Activated CD4-positive, alpha-beta T cell treated with anti-CD3 and anti-CD28 coated beads, Interleukin-2, amount 50 U/mL, for 1 hour (primary cell): ENCODE results near the gene AGRN.

Source experiments
- DNase-seq: peaks from one replicate; pipeline ENCODE4 v3.0.0-alpha.2; 2020

The AGRN gene

DNA sequence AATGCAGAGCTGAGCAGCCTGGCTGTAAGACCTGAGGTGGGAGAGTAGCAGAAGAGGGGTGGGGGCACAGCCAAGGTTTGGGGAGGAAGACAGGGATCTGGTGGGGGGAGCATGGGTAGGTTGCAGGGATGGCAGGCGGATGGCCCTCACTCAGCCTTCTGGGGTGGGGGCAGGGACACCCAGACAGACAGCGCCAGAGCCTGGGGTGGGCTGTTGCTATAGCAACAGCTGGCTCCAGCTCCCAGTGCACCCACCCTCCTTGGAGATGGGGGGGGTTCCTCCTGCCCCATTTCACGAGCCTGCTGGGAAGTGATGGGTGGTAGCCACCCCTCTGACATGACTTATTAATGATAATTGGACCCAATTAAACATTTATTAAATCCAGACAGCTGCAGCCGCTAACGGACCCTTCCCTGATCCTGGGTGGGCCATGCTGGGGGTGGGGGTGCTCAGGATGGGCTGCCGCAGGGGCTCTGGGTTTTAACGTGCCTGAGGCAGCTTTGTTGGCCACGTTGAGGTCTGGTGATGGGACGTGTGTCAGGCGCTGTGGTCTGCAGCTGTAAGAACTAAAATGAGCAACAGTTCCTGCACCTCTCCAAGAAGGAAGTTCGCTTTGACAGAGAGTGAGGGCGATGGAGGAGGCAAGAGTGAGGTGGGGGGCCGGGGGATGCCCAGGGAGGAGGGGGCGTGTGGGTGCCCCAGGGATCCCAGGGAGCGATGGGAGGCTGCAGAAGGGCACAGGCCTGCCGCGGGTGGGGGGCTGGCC lies 19.4 kb downstream of the AGRN start:
- no peak for DNase-seq

GRCh38 chr1:1040004-1040991 lies 20.4 kb downstream of the AGRN start:
- peak; percentile 81 for DNase-seq

DNA sequence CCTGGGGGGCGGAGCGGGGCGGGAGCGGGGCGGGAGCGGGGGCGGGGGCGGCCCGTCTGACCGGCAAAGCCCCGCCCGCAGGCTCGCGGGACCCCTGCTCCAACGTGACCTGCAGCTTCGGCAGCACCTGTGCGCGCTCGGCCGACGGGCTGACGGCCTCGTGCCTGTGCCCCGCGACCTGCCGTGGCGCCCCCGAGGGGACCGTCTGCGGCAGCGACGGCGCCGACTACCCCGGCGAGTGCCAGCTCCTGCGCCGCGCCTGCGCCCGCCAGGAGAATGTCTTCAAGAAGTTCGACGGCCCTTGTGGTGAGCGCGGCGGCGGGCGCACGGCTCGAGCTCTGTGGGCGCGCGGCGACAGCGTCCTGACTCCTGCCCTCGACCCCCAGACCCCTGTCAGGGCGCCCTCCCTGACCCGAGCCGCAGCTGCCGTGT lies 21.2 kb downstream of the AGRN start:
- DNase-seq, result no peak

GRCh38 chr1:1041873-1042272 lies 22.0 kb downstream of the AGRN start:
- DNase-seq, result no peak

DNA sequence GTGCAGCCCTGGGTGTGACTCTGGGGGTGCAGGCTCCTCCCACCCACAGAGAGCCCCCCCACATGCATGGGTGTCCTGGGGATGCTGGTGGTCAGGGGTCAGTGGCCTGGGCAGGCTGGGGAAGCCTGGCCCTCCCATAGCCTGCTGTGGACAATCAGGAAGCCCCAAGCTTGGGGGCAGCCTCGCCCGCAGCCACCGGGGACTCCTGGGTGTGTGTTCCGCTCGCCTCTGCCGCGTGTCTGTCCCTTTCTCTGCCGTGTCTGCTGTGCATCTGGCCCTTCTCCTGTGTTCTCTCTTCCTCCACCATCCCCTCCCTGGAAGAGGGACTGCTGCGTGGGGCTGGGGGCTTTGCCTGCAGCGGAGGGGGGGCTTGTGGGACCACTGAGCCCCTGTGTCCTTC lies 22.9 kb downstream of the AGRN start:
- DNase-seq, result no peak

DNA sequence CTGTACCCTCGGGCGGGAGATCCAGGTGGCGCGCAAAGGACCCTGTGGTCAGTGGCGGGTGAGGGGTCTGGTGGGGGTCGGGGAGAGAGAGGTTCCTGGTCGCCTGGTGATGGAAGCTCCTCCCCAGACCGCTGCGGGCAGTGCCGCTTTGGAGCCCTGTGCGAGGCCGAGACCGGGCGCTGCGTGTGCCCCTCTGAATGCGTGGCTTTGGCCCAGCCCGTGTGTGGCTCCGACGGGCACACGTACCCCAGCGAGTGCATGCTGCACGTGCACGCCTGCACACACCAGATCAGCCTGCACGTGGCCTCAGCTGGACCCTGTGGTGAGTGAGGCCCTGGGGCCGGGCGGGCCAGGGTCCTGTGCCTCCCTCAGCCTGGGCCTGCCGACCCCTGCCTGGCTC lies 23.5 kb downstream of the AGRN start:
- DNase-seq, result no peak

DNA sequence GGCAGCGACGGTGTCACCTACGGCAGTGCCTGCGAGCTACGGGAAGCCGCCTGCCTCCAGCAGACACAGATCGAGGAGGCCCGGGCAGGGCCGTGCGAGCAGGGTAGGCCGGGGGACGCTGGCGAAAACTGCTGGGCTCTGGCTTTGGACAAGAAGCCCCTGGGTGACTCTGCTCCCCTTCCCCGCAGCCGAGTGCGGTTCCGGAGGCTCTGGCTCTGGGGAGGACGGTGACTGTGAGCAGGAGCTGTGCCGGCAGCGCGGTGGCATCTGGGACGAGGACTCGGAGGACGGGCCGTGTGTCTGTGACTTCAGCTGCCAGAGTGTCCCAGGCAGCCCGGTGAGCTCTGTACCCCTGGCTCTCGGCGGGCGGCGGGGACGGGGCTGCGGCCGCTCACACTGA lies 24.0 kb downstream of the AGRN start:
- DNase-seq, result no peak

DNA sequence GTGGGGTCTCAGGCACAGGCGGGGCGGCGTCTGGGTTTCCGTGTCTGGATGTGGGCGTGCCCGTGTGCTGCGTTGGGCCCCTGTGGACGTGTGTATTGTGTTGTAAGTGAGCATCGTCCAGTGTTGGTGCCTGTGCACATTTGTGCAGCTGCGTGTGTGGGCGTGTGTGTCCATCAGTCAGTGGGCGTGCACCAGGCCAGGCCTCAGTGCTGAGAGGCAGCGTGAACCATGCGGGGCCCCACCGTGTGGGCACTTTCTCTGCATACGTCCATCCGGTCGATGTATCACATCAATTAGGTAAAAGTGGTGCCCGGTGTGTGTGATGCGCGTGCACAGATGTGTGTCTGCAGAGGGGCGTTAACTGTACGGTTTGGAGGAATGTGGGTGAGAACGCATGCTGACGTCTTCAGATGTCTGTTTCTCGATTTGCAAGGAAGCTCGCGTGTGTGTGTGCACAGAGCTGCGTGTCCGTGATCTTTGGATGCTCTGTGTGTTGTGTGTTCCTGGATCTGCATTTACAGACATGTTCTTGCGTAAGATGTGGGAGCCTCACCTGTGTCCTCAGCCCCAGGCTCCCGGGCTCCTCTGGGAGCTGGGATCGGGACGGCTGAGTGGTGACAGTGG lies 24.6 kb downstream of the AGRN start:
- no peak for DNase-seq

GRCh38 chr1:1045129-1045528 lies 25.2 kb downstream of the AGRN start:
- no peak for DNase-seq

- DNase-seq, result no peak
Observed at GRCh38 chr1:1046243-1046642, 26.3 kb downstream of the AGRN start.

- no peak for DNase-seq
Observed at GRCh38 chr1:1046767-1047166, 26.8 kb downstream of the AGRN start.

DNA sequence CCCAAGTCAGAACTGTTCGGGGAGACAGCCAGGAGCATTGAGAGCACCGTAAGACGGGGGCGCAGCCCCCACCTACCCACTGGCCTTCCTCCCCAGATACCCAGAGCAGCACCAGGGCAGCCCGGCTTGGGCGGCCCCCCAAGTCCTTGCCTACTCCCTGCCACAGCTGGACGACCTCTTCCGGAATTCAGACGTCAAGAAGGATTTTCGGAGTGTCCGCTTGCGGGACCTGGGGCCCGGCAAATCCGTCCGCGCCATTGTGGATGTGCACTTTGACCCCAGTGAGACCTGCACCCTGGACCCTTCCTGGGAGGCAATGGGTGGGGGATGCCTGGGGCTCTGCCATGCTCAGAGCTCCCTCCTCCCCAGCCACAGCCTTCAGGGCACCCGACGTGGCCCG lies 27.5 kb downstream of the AGRN start:
- no peak for DNase-seq

GRCh38 chr1:1047963-1048362 lies 28.0 kb downstream of the AGRN start:
- no peak for DNase-seq

GRCh38 chr1:1048765-1049164 lies 28.8 kb downstream of the AGRN start:
- no peak for DNase-seq

- DNase-seq, result no peak
Observed at GRCh38 chr1:1049318-1050165, 29.6 kb downstream of the AGRN start.

DNA sequence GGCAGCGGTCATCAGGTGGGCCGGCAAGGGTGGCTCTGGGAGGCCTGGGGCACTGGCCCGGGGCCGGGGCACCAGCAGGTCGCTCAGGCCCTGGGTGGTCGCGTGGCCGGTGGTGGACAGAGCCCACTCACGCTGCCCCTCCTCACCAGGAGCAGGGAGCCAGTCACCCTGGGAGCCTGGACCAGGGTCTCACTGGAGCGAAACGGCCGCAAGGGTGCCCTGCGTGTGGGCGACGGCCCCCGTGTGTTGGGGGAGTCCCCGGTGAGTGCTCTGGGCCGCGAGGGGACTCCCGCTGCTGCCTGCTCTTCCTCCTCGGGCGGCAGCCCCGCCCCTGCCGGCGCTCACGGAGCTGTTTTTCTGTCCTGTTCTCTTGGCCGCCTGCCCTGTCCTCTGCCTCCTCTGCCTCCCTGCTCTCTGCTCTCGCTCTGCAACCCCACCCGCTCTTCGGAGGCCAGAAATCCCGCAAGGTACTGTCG lies 30.7 kb downstream of the AGRN start:
- no peak for DNase-seq

GRCh38 chr1:1051127-1051810 lies 31.3 kb downstream of the AGRN start:
- DNase-seq, result no peak

DNA sequence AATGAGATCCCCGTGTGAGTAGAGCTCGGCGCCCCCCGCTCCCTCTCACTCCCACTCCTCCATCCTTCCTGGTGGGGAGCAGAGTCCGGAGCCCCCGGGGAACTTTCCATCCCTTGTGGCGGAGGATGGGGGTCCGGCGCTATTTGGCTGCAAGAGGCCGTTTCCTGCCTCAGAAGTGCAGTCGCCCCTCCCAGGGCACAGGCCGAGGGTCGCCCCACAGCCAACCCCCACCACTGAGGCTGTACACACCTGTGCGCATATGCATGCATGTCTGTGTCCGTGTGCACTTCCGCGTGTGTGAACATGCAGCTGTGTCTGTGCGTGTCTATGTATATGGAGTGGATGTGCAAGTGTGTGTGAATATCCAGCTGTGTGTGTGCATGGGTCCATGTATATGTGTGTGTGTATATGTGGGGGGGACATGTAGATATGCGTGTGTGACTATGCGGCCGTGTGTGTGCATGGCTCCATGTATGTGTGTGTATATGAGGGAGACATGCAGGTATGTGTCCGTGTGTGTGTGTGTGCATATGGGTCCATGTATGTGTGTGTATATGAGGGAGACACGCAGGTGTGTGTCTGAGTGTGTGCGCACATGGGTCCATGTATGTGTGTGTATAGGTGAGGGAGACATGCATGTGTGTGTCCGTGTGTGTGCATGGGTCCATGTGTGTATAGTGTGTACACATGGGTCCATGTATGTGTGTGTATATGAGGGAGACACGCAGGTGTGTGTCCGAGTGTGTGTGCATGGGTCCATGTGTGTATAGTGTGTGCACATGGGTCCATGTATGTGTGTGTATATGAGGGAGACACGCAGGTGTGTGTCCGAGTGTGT lies 32.3 kb downstream of the AGRN start:
- no peak for DNase-seq

DNA sequence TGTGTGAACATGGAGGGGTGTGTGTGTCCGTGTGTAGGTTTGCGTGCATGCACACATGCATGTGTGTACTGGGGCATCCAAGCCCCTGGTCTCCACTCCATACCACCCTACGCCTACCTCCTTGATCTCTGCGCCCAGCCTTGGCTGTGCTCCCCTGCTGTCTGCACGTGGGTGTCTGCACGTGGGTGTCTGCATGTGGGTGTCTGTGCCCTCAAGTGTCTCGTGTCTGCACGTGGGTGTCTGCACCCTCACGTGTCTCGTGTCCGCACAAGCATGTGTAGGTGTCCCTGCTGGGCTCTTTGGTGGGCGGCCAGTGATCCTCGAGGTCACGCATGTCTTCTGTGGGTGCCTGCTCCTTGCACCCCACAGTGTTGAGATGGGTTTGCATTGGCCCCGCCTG lies 33.1 kb downstream of the AGRN start:
- no peak for DNase-seq

- DNase-seq, result no peak
Observed at GRCh38 chr1:1053682-1054081, 33.8 kb downstream of the AGRN start.
